ENCODE measurements around the gene CADM2. TPM values are rescaled to one million over a fixed set of nuclear protein-coding genes. Genes with fewer than 3 reads are reported as not detected.

CADM2 gene
- total RNA-seq, 1 experiment from 2014 or later, result not detected

- no peak for DNase-seq (ENCODE audit: low read depth)
Measured at GRCh38 chr3:85182975-85183752, 224.4 kb downstream of the CADM2 start.

- DNase-seq (ENCODE audit: low read depth), result no peak
Measured at GRCh38 chr3:85185495-85185894, 226.7 kb downstream of the CADM2 start.

- DNase-seq (ENCODE audit: low read depth), result no peak
Measured at GRCh38 chr3:85189731-85190130, 230.9 kb downstream of the CADM2 start.

- no peak for DNase-seq (ENCODE audit: low read depth)
Measured at GRCh38 chr3:85193565-85193964, 234.8 kb downstream of the CADM2 start.

GRCh38 chr3:85208650-85209049 is 249.9 kb downstream of the CADM2 start:
- no peak for DNase-seq (ENCODE audit: low read depth)

- DNase-seq (ENCODE audit: low read depth), result no peak
Measured at GRCh38 chr3:85210540-85210939, 251.8 kb downstream of the CADM2 start.

GRCh38 chr3:85228966-85229365 is 270.2 kb downstream of the CADM2 start:
- no peak for DNase-seq (ENCODE audit: low read depth)

- DNase-seq (ENCODE audit: low read depth), result no peak
Measured at GRCh38 chr3:85244091-85244490, 285.3 kb downstream of the CADM2 start.

- DNase-seq (ENCODE audit: low read depth), result no peak
Measured at GRCh38 chr3:85244519-85244918, 285.7 kb downstream of the CADM2 start.

GRCh38 chr3:85251766-85252165 is 293.0 kb downstream of the CADM2 start:
- no peak for DNase-seq (ENCODE audit: low read depth)

- no peak for DNase-seq (ENCODE audit: low read depth)
Measured at GRCh38 chr3:85252686-85253085, 293.9 kb downstream of the CADM2 start.

GRCh38 chr3:85254738-85255137 is 295.9 kb downstream of the CADM2 start:
- no peak for DNase-seq (ENCODE audit: low read depth)

GRCh38 chr3:85255949-85256348 is 297.2 kb downstream of the CADM2 start:
- DNase-seq (ENCODE audit: low read depth), result no peak

GRCh38 chr3:85258326-85258725 is 299.5 kb downstream of the CADM2 start:
- DNase-seq (ENCODE audit: low read depth), result no peak

GRCh38 chr3:85258819-85259218 is 300.0 kb downstream of the CADM2 start:
- no peak for DNase-seq (ENCODE audit: low read depth)

- DNase-seq (ENCODE audit: low read depth), result no peak
Measured at GRCh38 chr3:85259748-85260147, 301.0 kb downstream of the CADM2 start.

- DNase-seq (ENCODE audit: low read depth), result no peak
Measured at GRCh38 chr3:85264381-85264780, 305.6 kb downstream of the CADM2 start.

GRCh38 chr3:85270488-85270887 is 311.7 kb downstream of the CADM2 start:
- no peak for DNase-seq (ENCODE audit: low read depth)

GRCh38 chr3:85271911-85272310 is 313.1 kb downstream of the CADM2 start:
- no peak for DNase-seq (ENCODE audit: low read depth)

GRCh38 chr3:85288257-85288656 is 329.5 kb downstream of the CADM2 start:
- no peak for DNase-seq (ENCODE audit: low read depth)

- DNase-seq (ENCODE audit: low read depth), result no peak
Measured at GRCh38 chr3:85297291-85297690, 338.5 kb downstream of the CADM2 start.

GRCh38 chr3:85298032-85298431 is 339.2 kb downstream of the CADM2 start:
- no peak for DNase-seq (ENCODE audit: low read depth)

- DNase-seq (ENCODE audit: low read depth), result no peak
Measured at GRCh38 chr3:85303156-85303555, 344.4 kb downstream of the CADM2 start.

Data from LHCN-M2 (cell line).